ENCODE measurements around the gene DDR1.
"Not testable (repeated sequence)": the region's sequence is repeated elsewhere in the genome, so short reads cannot be mapped to it uniquely, and the experiment has no call there.

The DDR1 gene

DNA sequence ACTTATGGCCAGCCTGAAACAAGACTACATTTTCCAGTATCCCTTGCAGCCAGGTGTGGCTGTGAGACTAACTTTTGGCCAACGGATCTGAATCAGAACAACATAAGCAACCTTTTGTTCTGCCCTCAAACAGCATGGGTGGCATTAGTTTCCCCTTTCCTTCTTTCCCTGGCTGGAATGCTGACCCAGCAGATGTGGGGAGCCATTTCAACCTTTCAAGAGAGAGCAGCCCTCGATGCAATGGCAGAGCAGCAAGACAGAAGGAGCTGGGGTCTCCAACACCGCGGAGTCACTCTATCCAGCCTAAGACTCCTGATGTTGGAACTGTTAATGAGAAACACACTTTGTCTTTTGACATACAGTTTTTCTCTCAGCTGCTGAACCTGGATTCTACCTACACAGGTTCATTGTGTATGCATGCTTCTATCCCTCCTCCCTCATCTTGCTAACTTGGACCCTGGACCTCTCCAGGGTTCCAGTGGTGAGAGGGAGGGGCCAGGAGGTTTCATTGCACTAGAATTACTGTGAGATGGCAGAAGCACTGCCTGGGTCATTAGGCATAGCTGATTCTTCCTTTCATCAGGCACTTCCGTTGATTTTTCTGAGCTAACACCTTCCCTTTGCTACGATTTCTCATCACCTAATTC is 28.8 kb upstream of the DDR1 start:
- H3K4me3 ChIP-seq (ENCODE audit: low read length) = no peak overlapping the region
- TF ChIP-seq, protein P1, sequence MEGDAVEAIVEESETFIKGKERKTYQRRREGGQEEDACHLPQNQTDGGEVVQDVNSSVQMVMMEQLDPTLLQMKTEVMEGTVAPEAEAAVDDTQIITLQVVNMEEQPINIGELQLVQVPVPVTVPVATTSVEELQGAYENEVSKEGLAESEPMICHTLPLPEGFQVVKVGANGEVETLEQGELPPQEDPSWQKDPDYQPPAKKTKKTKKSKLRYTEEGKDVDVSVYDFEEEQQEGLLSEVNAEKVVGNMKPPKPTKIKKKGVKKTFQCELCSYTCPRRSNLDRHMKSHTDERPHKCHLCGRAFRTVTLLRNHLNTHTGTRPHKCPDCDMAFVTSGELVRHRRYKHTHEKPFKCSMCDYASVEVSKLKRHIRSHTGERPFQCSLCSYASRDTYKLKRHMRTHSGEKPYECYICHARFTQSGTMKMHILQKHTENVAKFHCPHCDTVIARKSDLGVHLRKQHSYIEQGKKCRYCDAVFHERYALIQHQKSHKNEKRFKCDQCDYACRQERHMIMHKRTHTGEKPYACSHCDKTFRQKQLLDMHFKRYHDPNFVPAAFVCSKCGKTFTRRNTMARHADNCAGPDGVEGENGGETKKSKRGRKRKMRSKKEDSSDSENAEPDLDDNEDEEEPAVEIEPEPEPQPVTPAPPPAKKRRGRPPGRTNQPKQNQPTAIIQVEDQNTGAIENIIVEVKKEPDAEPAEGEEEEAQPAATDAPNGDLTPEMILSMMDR (conservative IDR thresholded peaks at IDR 0.05; ENCODE audit: low read depth, low read length) = no peak
- no peak for DNase-seq (ENCODE audit: low read depth)

DNA sequence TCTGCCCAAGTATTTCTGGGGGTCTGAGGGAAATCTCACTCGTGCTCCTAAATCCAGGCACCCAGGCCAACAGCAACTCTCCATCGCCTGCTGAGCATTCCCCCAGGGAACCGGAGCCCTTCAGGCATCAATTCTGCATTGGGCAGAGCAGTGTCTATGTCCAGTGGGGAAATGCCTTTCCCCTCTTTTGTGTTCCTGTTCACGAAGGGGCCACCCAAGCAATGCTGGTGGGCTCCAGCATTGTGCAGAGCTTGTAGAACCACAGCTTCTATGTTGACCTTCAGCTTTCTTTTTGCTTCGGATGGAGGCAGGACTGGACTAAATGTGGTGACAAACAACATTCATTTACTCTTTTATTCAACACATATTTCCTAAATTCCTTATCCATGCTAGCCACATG is 27.2 kb upstream of the DDR1 start:
- TF ChIP-seq, protein P1 (conservative IDR thresholded peaks at IDR 0.05; ENCODE audit: low read depth, low read length) = no peak
- DNase-seq (ENCODE audit: low read depth) = no peak
- no peak overlapping the region for H3K4me3 ChIP-seq (ENCODE audit: low read length)

DNA sequence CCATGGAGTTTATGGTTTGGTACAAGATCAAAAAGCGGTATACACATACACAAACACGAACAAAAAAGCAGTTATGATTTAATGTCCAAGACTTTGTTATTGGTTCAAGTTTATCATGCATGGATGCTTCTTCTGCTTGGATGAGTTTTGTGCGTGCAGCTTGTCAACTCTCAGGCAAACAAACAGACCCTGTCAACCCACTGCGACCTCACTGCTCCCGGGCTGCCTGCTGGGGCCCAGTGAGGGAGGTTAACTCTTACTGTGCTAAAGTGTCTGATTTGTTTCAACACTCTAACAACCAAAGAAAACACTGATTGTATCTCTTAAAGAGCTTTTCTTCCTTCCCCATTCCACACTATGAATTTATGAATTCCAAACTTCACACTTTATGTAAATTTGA is 26.8 kb upstream of the DDR1 start:
- H3K4me3 ChIP-seq (ENCODE audit: low read length) = no peak overlapping the region
- TF ChIP-seq, protein P1 (conservative IDR thresholded peaks at IDR 0.05; ENCODE audit: low read depth, low read length) = no peak
- no peak for DNase-seq (ENCODE audit: low read depth)

- not testable (repeated sequence) for DNase-seq (ENCODE audit: low read depth); H3K4me3 ChIP-seq (ENCODE audit: low read length)
These were observed 24.6 kb upstream of the DDR1 start for GRCh38 chr6:30859726-30860125.

DNA sequence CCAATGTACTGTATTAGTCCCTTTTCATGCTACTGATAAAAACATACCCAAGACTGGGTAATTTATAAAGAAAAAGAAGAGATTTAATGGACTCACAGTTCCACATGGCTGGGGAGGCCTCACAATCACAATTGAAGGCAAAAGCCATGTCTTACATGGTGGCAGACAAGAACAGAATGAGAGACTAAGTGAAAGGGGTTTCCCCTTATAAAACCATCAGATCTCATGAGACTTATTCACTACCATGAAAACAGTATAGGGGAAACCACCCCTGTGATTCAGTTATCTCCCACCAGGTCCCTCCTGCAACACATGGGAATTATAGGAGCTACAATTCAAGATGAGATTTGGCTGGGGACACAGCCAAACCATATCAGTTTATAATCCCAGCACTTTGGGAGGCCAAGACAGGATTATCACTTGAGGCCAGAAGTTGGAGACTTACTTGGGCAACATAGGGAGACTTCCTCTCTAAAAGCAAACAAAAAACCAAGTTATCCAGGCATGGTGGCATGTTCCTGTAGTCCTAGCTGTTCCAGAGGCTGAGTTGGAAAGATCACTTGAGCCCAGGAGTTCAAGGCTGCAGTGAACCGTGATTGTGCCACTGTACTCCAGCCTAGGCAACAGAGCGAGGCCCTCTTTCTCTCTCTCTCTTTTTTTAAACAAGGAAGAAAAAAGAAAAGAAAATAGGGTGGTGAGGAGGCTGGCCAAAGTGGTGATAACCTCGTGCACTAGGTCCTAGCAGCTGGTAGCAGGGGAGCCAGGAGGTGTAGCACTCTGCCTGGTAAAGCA is 22.9 kb upstream of the DDR1 start:
- TF ChIP-seq, protein P1 (conservative IDR thresholded peaks at IDR 0.05; ENCODE audit: low read depth, low read length) = no peak
- no peak overlapping the region for H3K4me3 ChIP-seq (ENCODE audit: low read length)
- no peak for DNase-seq (ENCODE audit: low read depth)

- no peak for DNase-seq (ENCODE audit: low read depth)
- TF ChIP-seq, protein P1 (conservative IDR thresholded peaks at IDR 0.05; ENCODE audit: low read depth, low read length) = no peak
- no peak overlapping the region for H3K4me3 ChIP-seq (ENCODE audit: low read length)
These were observed 22.0 kb upstream of the DDR1 start for GRCh38 chr6:30862156-30862875.

GRCh38 chr6:30864325-30864724 is 20.0 kb upstream of the DDR1 start:
- TF ChIP-seq, protein P1 (conservative IDR thresholded peaks at IDR 0.05; ENCODE audit: low read depth, low read length) = no peak
- H3K4me3 ChIP-seq (ENCODE audit: low read length) = no peak overlapping the region
- no peak for DNase-seq (ENCODE audit: low read depth)

GRCh38 chr6:30869241-30869749 is 15.0 kb upstream of the DDR1 start:
- not testable (repeated sequence) for DNase-seq (ENCODE audit: low read depth); H3K4me3 ChIP-seq (ENCODE audit: low read length)

Measured in retinal pigment epithelial cell (primary cell).